K562 (cell line): Measurements from ENCODE around the gene GNA14. TPM values are rescaled to one million over a fixed set of nuclear protein-coding genes. Genes with fewer than 3 reads are reported as not detected.
A peak's percentile ranks its signal among the peaks of the same experiment; 100 is the strongest.
"Not testable (repeated sequence)": the region's sequence is repeated elsewhere in the genome, so short reads cannot be mapped to it uniquely, and the experiment has no call there.

Experiments
- ATAC-seq: fragments of 200-7000 bp; cut with Tn5 transposase; 3 replicates; pipeline ENCODE4 v1.9.1; 2020; ENCODE audit warnings: moderate library complexity
- BruUV-seq: library from RNA; stranded (reverse); fragments of 400-500 nt; replicated peaks from 2 replicates; lab custom pipeline; 2021; lab: Mats Ljungman, UMichigan
- CTCF ChIA-PET: fragments of 300-600 bp; formaldehyde crosslinking; extraction: SDS; loops from one replicate; lab custom pipeline; 2021; ENCODE audit warnings: low intra/inter-chr PET ratio; lab: Yijun Ruan, JAX
- POLR2A ChIA-PET: fragments of 300-600, 350-650 bp; sonication (Branson Sonifier 250); formaldehyde crosslinking; extraction: SDS; loops from one replicate; lab custom pipeline; 2021; ENCODE audit warnings: antibody characterized with exemption, inconsistent platforms; lab: Yijun Ruan, JAX
- DNase-seq, 4 experiments: peaks; one replicate each; pipeline versions ENCODE4 v3.0.0 to v3.0.0-alpha.2; 2011 to 2018; ENCODE audit warnings: low spot score in 3 of 4, mixed read lengths in 3 of 4; ENCODE audit errors: extremely low read depth in 1 of 4
- FAIRE-seq: peaks from 2 replicates; lab custom pipeline; 2011; peaks lifted over from hg19 to GRCh38; lab: Jason Lieb, UNC
- H2AFZ ChIP-seq: 2 replicates; pipeline ENCODE4 v1.6.0; 2011; ENCODE audit warnings: low read depth, low read length, control low read depth, inconsistent platforms
- H3K27ac ChIP-seq: fragments of 200-600 bp; 3 replicates; pipeline ENCODE4 v1.8.0; 2011; ENCODE audit warnings: low read depth, mild to moderate bottlenecking, control low read depth, inconsistent platforms, low read length, moderate library complexity, mixed read lengths; ENCODE audit errors: extremely low read depth
- H3K27me3 ChIP-seq, 2 experiments: fragments of 300-600 bp in 1 of 2; 2 replicates in 1 of 2; 3 replicates in 1 of 2; pipeline versions ENCODE4 v1.6.0 to v1.8.0; 2011; ENCODE audit warnings: inconsistent platforms in 2 of 2, low read length in 2 of 2, mild to moderate bottlenecking in 1 of 2, mixed read lengths in 1 of 2, moderate library complexity in 1 of 2; ENCODE audit not compliant: control insufficient read depth in 2 of 2, insufficient read depth in 2 of 2
- H3K36me3 ChIP-seq: fragments of 300-600 bp; 3 replicates; pipeline ENCODE4 v1.8.0; 2011; ENCODE audit warnings: mild to moderate bottlenecking, low read length, inconsistent platforms; ENCODE audit not compliant: control insufficient read depth, insufficient read depth
- H3K4me1 ChIP-seq, 2 experiments: fragments of 200-600 bp in 1 of 2; replicated peaks in 1 of 2; 2 replicates in 1 of 2; 3 replicates in 1 of 2; pipeline versions ENCODE4 v1.5.1 to v1.8.0; 2011; ENCODE audit warnings: inconsistent platforms in 2 of 2, low read length in 2 of 2, mild to moderate bottlenecking in 1 of 2, mixed read lengths in 1 of 2, moderate library complexity in 1 of 2; ENCODE audit not compliant: control insufficient read depth in 2 of 2, insufficient read depth in 2 of 2
- H3K4me2 ChIP-seq: 2 replicates; pipeline ENCODE4 v1.6.1; 2011; ENCODE audit warnings: low read length, control low read depth, inconsistent platforms, mixed read lengths; ENCODE audit not compliant: insufficient read depth
- H3K4me3 ChIP-seq: fragments of 200-600 bp; sonication (generic), shearing (Covaris generic); 2 replicates; pipeline ENCODE4 v1.5.1; 2016; ENCODE audit warnings: control low read depth, inconsistent platforms
- H3K79me2 ChIP-seq: fragments of 200-600 bp; 3 replicates; pipeline ENCODE4 v1.8.0; 2011; ENCODE audit warnings: low read length, inconsistent platforms; ENCODE audit not compliant: control insufficient read depth, insufficient read depth
- H3K9ac ChIP-seq, 2 experiments: 2 replicates each; pipeline versions ENCODE4 v1.6.0 to v1.6.1; 2011; ENCODE audit warnings: low read depth in 2 of 2, low read length in 2 of 2, control low read depth in 1 of 2, inconsistent platforms in 1 of 2, mild to moderate bottlenecking in 1 of 2, mixed read lengths in 1 of 2; ENCODE audit not compliant: insufficient read depth in 1 of 2
- H3K9me1 ChIP-seq: one replicate; pipeline ENCODE4 v1.6.0; 2011; ENCODE audit warnings: inconsistent platforms, mild to moderate bottlenecking, low read length, moderate library complexity; ENCODE audit not compliant: control insufficient read depth, insufficient read depth
- H3K9me3 ChIP-seq: replicated peaks from 2 replicates; pipeline ENCODE4 v1.5.1; 2011; ENCODE audit warnings: low read depth, low read length, inconsistent platforms; ENCODE audit not compliant: control insufficient read depth, insufficient read depth
- H4K20me1 ChIP-seq: replicated peaks from 2 replicates; pipeline ENCODE4 v1.6.1; 2011; ENCODE audit warnings: low read length, inconsistent platforms, mixed read lengths; ENCODE audit not compliant: control insufficient read depth, insufficient read depth
- KLF6 ChIP-seq: fragments of 250-450 bp; sonication (Bioruptor Pico); IDR thresholded peaks from 2 replicates; pipeline ENCODE4 v1.4.0; 2020; ENCODE audit warnings: mild to moderate bottlenecking, moderate library complexity, borderline replicate concordance
- TEAD1 ChIP-seq, 2 experiments: fragments of 450-650 bp in 1 of 2; sonication (generic) in 1 of 2; formaldehyde crosslinking; IDR thresholded peaks; 2 replicates each; pipeline versions ENCODE4 v1.4.0 to v1.8.0; 2020 to 2022; ENCODE audit warnings: mild to moderate bottlenecking in 2 of 2, missing genetic modification reagents in 1 of 2
- ZNF175 ChIP-seq: fragments of 200-800 bp; sonication (Bioruptor generic); IDR thresholded peaks from 2 replicates; pipeline ENCODE4 v1.6.1; 2016; ENCODE audit warnings: low read depth, mild to moderate bottlenecking, missing genetic modification characterization, missing compliant biosample characterization
- ZNF589 ChIP-seq: fragments of 200-800 bp; sonication (Bioruptor generic); IDR thresholded peaks from 2 replicates; pipeline ENCODE4 v1.6.1; 2016; ENCODE audit warnings: low read depth, missing genetic modification characterization, missing compliant biosample characterization
- ZNF766 ChIP-seq: fragments of 200-800 bp; sonication (Bioruptor generic); conservative IDR thresholded peaks from 2 replicates; pipeline ENCODE4 v1.6.1; 2016; ENCODE audit warnings: missing genetic modification characterization, missing compliant biosample characterization
- WGBS: fragments of 100-300 bp; shearing (Covaris generic); methylation state at CpG from one replicate; pipeline ENCODE4 v1.1.6; 2016; ENCODE audit warnings: low coverage, mixed read lengths; ENCODE audit not compliant: insufficient coverage; ENCODE audit errors: missing lambda C conversion rate; 5-methylcytosine and 5-hydroxymethylcytosine counted together
- in situ Hi-C: fragments of 300-500 bp; cut with MboI; formaldehyde crosslinking; loops from 4 replicates; pipeline ENCODE4 v1.15.0; 2018; ENCODE audit warnings: inconsistent platforms, mixed read lengths
- intact Hi-C: fragments of 100-400 bp; cut with micrococcal nuclease; formaldehyde crosslinking; loops from 2 replicates; pipeline ENCODE4 v1.14.2; 2022
- polyA plus RNA-seq, 8 experiments: library from polyadenylated mRNA; depleted of rRNA in 4 of 8; stranded (reverse) in 5 of 8; unstranded in 3 of 8; fragments of >200 nt; fragmentation: Nextera tagmentation in 2 of 8; fragmentation: Illumina TruSeq in 1 of 8; extraction: Ambion mirVana in 2 of 8; extraction: Trizol in 1 of 8; gene quantifications; 2 replicates each; pipeline versions ENCODE4 v1.2.1 to v1.2.3, GENCODE V29; 2011 to 2014; ENCODE audit warnings: inconsistent platforms in 1 of 8, missing spikeins in 1 of 8
- total RNA-seq, 7 experiments: library from RNA; depleted of rRNA in 6 of 7; stranded (reverse); fragments of >200 nt in 6 of 7; fragmentation: Illumina TruSeq in 2 of 7; extraction: Trizol in 2 of 7; gene quantifications; 2 replicates each; pipeline versions ENCODE4 v1.2.1 to v1.2.3, GENCODE V29; 2011 to 2021; ENCODE audit warnings: low replicate concordance in 1 of 7
- TF ChIP-seq, protein P1 (sequence below), 2 experiments: fragments of 200-800 bp in 1 of 2; sonication (Bioruptor generic) in 1 of 2; sonication (generic) in 1 of 2; formaldehyde crosslinking in 1 of 2; IDR thresholded peaks in 1 of 2; conservative IDR thresholded peaks in 1 of 2; 2 replicates each; pipeline versions ENCODE4 v1.5.0 to v1.6.1; 2016 to 2020; ENCODE audit warnings: missing compliant biosample characterization in 1 of 2, missing genetic modification characterization in 1 of 2, missing genetic modification reagents in 1 of 2

GNA14 gene
- total and polyA plus RNA-seq, 9 of the 15 experiments (the other 6 are each of a cell fraction or from before 2014, with no cell fraction given), result 0.03 to 0.11 (median 0.03) TPM; not detected in 6

DNA sequence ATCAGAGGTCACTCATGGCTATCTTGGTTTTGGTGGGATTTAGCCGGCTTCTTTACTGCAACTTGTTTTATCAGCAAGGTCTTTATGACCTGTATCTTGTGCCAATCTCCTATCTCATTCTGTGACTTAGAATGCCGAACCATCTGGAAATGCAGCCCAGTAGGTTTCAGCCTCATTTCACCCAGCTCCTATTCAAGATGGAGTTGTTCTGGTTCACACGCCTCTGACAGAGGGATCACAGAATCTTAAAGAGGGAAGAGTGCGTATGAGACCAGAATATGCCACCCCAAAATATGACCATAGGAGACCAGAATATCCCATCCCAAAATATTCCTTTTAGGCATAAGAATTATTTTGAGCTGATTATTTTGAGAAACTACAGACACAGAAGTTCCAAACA, 63.2 kb downstream of the GNA14 start:
- H4K20me1 ChIP-seq, H3K9ac ChIP-seq, DNase-seq, H3K79me2 ChIP-seq, H3K27me3 ChIP-seq, H3K9me1 ChIP-seq, H3K36me3 ChIP-seq, H3K9me3 ChIP-seq, FAIRE-seq, H3K4me2 ChIP-seq, H3K27ac ChIP-seq, BruUV-seq, POLR2A ChIA-PET, H3K4me3 ChIP-seq, ATAC-seq, H3K4me1 ChIP-seq, intact Hi-C loops, H2AFZ ChIP-seq, CTCF ChIA-PET, in situ Hi-C loops: not testable (repeated sequence)
- peak; percentile 63; the same call in 1 of the 2 replicates for TF ChIP-seq ZNF766 (CRISPR knock-in tag)
- TF ChIP-seq KLF6 (CRISPR knock-in tag), result 0 out of 2 replicates have a peak, but pooled peaks have one; percentile 42
- 0 out of 4 replicates have a peak, but pooled peaks of 1 of the 2 experiments have one; percentile 27 for TF ChIP-seq TEAD1 (CRISPR knock-in tag; IDR thresholded peaks at IDR 0.05)
- TF ChIP-seq ZNF589 (CRISPR knock-in tag), result 0 out of 2 replicates have a peak, but pooled peaks have one; percentile 30
- peak; percentile 55; the same call in 1 of the 2 replicates for TF ChIP-seq ZNF175
- TF ChIP-seq, protein P1, sequence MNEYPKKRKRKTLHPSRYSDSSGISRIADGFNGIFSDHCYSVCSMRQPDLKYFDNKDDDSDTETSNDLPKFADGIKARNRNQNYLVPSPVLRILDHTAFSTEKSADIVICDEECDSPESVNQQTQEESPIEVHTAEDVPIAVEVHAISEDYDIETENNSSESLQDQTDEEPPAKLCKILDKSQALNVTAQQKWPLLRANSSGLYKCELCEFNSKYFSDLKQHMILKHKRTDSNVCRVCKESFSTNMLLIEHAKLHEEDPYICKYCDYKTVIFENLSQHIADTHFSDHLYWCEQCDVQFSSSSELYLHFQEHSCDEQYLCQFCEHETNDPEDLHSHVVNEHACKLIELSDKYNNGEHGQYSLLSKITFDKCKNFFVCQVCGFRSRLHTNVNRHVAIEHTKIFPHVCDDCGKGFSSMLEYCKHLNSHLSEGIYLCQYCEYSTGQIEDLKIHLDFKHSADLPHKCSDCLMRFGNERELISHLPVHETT (CRISPR knock-in tag; conservative IDR thresholded peaks at IDR 0.05 in 1 of 2, IDR thresholded peaks at IDR 0.05 in 1 of 2), result peak in 1 of 2 experiments; percentile 82; a peak in 2 of 4 replicates
- WGBS, result 0% methylated on average over 4 of the region's 4 CpGs
